MCF 10A (cell line): ENCODE results near the gene GPR137. TPM values are rescaled to one million over a fixed set of nuclear protein-coding genes. Genes with fewer than 3 reads are reported as not detected.

Experiments
- BruUV-seq: library from RNA; stranded (reverse); fragments of 400-500 nt; replicated peaks from 2 replicates; lab custom pipeline; 2021; lab: Mats Ljungman, UMichigan
- CTCF ChIA-PET: fragments of 300-600 bp; sonication (Branson Sonifier 250); formaldehyde crosslinking; extraction: SDS; loops from one replicate; lab custom pipeline; 2021; ENCODE audit warnings: antibody characterized with exemption, inconsistent platforms; lab: Yijun Ruan, JAX
- POLR2A ChIA-PET: fragments of 300-600, 350-650 bp; sonication (Branson Sonifier 250); formaldehyde crosslinking; extraction: SDS; loops from one replicate; lab custom pipeline; 2020; ENCODE audit warnings: antibody characterized with exemption, inconsistent platforms; lab: Yijun Ruan, JAX
- DNase-seq: peaks from one replicate; pipeline ENCODE4 v3.0.0-alpha.2; 2018; ENCODE audit not compliant: unreplicated experiment
- H3K27ac Mint-ChIP-seq: one replicate; pipeline ENCODE4 v1.8.0; 2022; ENCODE audit warnings: mild to moderate bottlenecking, low read depth, mixed read lengths; ENCODE audit not compliant: unreplicated experiment
- H3K27me3 Mint-ChIP-seq: one replicate; pipeline ENCODE4 v1.8.0; 2022; ENCODE audit warnings: mixed read lengths; ENCODE audit not compliant: insufficient read depth, unreplicated experiment
- H3K36me3 Mint-ChIP-seq: one replicate; pipeline ENCODE4 v1.8.0; 2022; ENCODE audit warnings: mild to moderate bottlenecking, moderate library complexity, mixed read lengths; ENCODE audit not compliant: insufficient read depth, unreplicated experiment
- H3K4me1 Mint-ChIP-seq: one replicate; pipeline ENCODE4 v1.8.0; 2022; ENCODE audit warnings: mixed read lengths; ENCODE audit not compliant: insufficient read depth, unreplicated experiment
- H3K4me3 Mint-ChIP-seq: one replicate; pipeline ENCODE4 v1.8.0; 2022; ENCODE audit warnings: mild to moderate bottlenecking, moderate library complexity, mixed read lengths; ENCODE audit not compliant: unreplicated experiment
- H3K9me3 Mint-ChIP-seq: one replicate; pipeline ENCODE4 v1.8.0; 2022; ENCODE audit warnings: mixed read lengths; ENCODE audit not compliant: unreplicated experiment
- CTCF ChIP-seq: fragments of 200-600 bp; IDR thresholded peaks from one replicate; pipeline ENCODE4 v1.8.0; 2022; ENCODE audit warnings: antibody characterized with exemption, mild to moderate bottlenecking; ENCODE audit not compliant: unreplicated experiment
- intact Hi-C: fragments of 100-400 bp; cut with micrococcal nuclease; formaldehyde crosslinking; loops from 2 replicates; pipeline ENCODE4 v1.14.1; 2022
- total RNA-seq: library from RNA; stranded (reverse); gene quantifications from 2 replicates; pipeline ENCODE4 v1.2.3, GENCODE V29; 2022

GPR137 gene
- total RNA-seq, 1 experiment from 2014 or later, result 36.0 TPM

- ChIA-PET CTCF (interaction anchor here (0.6 to 1.9 kb wide), 4 partner anchors 9 to 62 kb away, joined by 3 to 14 read pairs (median 6); no protein-coding TSS in a partner anchor), POLR2A (interaction anchor here (0.6 kb wide), 1 partner anchor 25 kb away, joined by 4 read pairs; the partner anchor contains the start of gene TRMT112)
- Mint-ChIP-seq H3K9me3 (no peaks in the 10 kb centered on the region), H3K27me3 (peaks cover 11% of the 10 kb centered on the region), H3K27ac (no peak overlapping the region), H3K4me1 (peaks cover 10% of the 10 kb centered on the region), H3K36me3 (peaks cover 6% of the 10 kb centered on the region), H3K4me3 (no peak overlapping the region)
- no peak for TF ChIP-seq CTCF
- intact Hi-C loops, result no loop called here
- BruUV-seq, result no TSS peak
- no peak for DNase-seq
These were observed 7.0 kb downstream of the GPR137 start for GRCh38 chr11:64292460-64293254.

GRCh38 chr11:64294774-64295173 lies 9.1 kb downstream of the GPR137 start:
- peaks cover 6% of the 10 kb centered on the region for H3K36me3 Mint-ChIP-seq
- TF ChIP-seq CTCF, result no peak
- no TSS peak for BruUV-seq
- H3K9me3 Mint-ChIP-seq, result no peaks in the 10 kb centered on the region
- H3K27me3 Mint-ChIP-seq, result peaks cover 11% of the 10 kb centered on the region
- H3K4me1 Mint-ChIP-seq, result peaks cover 10% of the 10 kb centered on the region
- ChIA-PET CTCF (interaction anchor here (0.9 kb wide), 1 partner anchor 37 kb away, joined by 3 read pairs; no protein-coding TSS in a partner anchor), POLR2A (interaction anchor here (0.6 to 1.1 kb wide), 2 partner anchors 18 to 49 kb away, joined by 3 to 6 read pairs; no protein-coding TSS in a partner anchor)
- intact Hi-C loops, result no loop called here
- DNase-seq, result no peak
- no peak overlapping the region for H3K4me3 Mint-ChIP-seq
- H3K27ac Mint-ChIP-seq, result no peak overlapping the region

- no peak for TF ChIP-seq CTCF
- POLR2A ChIA-PET, result interaction anchor here (0.8 to 2.6 kb wide), 5 partner anchors 10 to 26 kb away, joined by 4 to 11 read pairs (median 5); partner anchors contain the start of genes BAD, GPR137 and PRDX5
- no peak for DNase-seq
- CTCF ChIA-PET, result interaction anchor here (0.7 to 1.0 kb wide), 4 partner anchors 24 to 112 kb away, joined by 3 to 5 read pairs (median 3); no protein-coding TSS in a partner anchor
- H3K9me3 Mint-ChIP-seq, result no peaks in the 10 kb centered on the region
- intact Hi-C loops, result no loop called here
- peaks cover 10% of the 10 kb centered on the region for H3K4me1 Mint-ChIP-seq
- no TSS peak for BruUV-seq
- H3K36me3 Mint-ChIP-seq, result peaks cover 2% of the 10 kb centered on the region
- H3K4me3 Mint-ChIP-seq, result no peak overlapping the region
- H3K27ac Mint-ChIP-seq, result no peak overlapping the region
- peaks cover 6% of the 10 kb centered on the region for H3K27me3 Mint-ChIP-seq
These were observed 10.1 kb downstream of the GPR137 start for GRCh38 chr11:64295760-64296159.

GRCh38 chr11:64296236-64296635 lies 10.6 kb downstream of the GPR137 start:
- CTCF ChIA-PET, result interaction anchor here (0.8 to 1.0 kb wide), 3 partner anchors 24 to 91 kb away, joined by 3 to 5 read pairs (median 4); no protein-coding TSS in a partner anchor
- no peak overlapping the region for H3K27ac Mint-ChIP-seq
- peaks cover 10% of the 10 kb centered on the region for H3K4me1 Mint-ChIP-seq
- no peaks in the 10 kb centered on the region for H3K36me3 Mint-ChIP-seq
- no TSS peak for BruUV-seq
- no peak for DNase-seq
- intact Hi-C loops, result no loop called here
- H3K9me3 Mint-ChIP-seq, result no peaks in the 10 kb centered on the region
- POLR2A ChIA-PET, result interaction anchor here (0.5 to 2.6 kb wide), 6 partner anchors 10 to 42 kb away, joined by 3 to 11 read pairs (median 5); partner anchors contain the start of genes BAD, GPR137 and PRDX5
- no peak overlapping the region for H3K4me3 Mint-ChIP-seq
- peaks cover under 1% of the 10 kb centered on the region for H3K27me3 Mint-ChIP-seq
- TF ChIP-seq CTCF, result no peak
